Nephron progenitor cell (in vitro differentiated cells): ENCODE measurements around the gene PSMA4.
A peak's percentile ranks its signal among the peaks of the same experiment; 100 is the strongest.
"Not testable (repeated sequence)": the region's sequence is repeated elsewhere in the genome, so short reads cannot be mapped to it uniquely, and the experiment has no call there.

Experiments
- DNase-seq: peaks from one replicate; pipeline ENCODE4 v3.0.0; 2021
- H3K27ac Mint-ChIP-seq: 2 replicates; pipeline ENCODE4 v1.8.0; 2021; ENCODE audit warnings: mild to moderate bottlenecking, moderate library complexity, mixed read lengths
- H3K27me3 Mint-ChIP-seq: 2 replicates; pipeline ENCODE4 v1.8.0; 2021; ENCODE audit warnings: mild to moderate bottlenecking, low read depth, mixed read lengths; ENCODE audit not compliant: poor library complexity
- H3K36me3 Mint-ChIP-seq: 2 replicates; pipeline ENCODE4 v1.8.0; 2021; ENCODE audit warnings: low read depth, mixed read lengths
- H3K4me1 Mint-ChIP-seq: 2 replicates; pipeline ENCODE4 v1.8.0; 2021; ENCODE audit warnings: mixed read lengths
- H3K4me3 Mint-ChIP-seq: 2 replicates; pipeline ENCODE4 v1.8.0; 2021; ENCODE audit warnings: mild to moderate bottlenecking, moderate library complexity, mixed read lengths
- H3K9me3 Mint-ChIP-seq: 2 replicates; pipeline ENCODE4 v1.8.0; 2021; ENCODE audit warnings: mild to moderate bottlenecking, moderate library complexity, mixed read lengths
- TF ChIP-seq, protein P1 (sequence below): fragments of 200-600 bp; sonication (generic); IDR thresholded peaks from 2 replicates; pipeline ENCODE4 v1.5.0; 2021; ENCODE audit warnings: antibody characterized with exemption

The PSMA4 gene

GRCh38 chr15:78507831-78508160, 32.4 kb upstream of the PSMA4 start:
- Mint-ChIP-seq H3K4me1 (peaks cover 7% of the 10 kb centered on the region), H3K27ac (no peak overlapping the region), H3K36me3 (no peaks in the 10 kb centered on the region)

DNA sequence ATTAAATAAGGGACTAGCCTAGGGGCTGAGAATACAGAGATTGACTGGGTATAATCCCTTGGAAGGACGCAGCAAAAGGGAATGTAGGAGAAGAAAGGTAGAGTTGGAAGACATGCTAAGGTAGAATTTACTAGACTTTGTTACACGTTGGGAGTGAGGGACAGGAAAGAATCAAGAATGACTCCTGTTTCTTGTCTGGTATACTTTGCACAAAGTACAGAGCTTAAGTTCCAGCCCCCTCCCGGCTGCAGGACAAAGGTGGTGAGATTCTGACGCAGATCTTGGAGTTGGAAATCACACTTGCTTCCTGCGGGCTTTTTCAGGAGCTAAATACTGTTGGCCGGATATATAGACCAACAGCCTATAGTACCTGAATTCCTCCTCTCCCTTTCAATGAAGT, 32.0 kb upstream of the PSMA4 start:
- peaks cover 7% of the 10 kb centered on the region for H3K9me3 Mint-ChIP-seq
- H3K27ac Mint-ChIP-seq: no peak overlapping the region
- peaks cover 49% of the 10 kb centered on the region for H3K27me3 Mint-ChIP-seq
- peaks cover 7% of the 10 kb centered on the region for H3K4me1 Mint-ChIP-seq
- no peaks in the 10 kb centered on the region for H3K36me3 Mint-ChIP-seq
- TF ChIP-seq, protein P1, sequence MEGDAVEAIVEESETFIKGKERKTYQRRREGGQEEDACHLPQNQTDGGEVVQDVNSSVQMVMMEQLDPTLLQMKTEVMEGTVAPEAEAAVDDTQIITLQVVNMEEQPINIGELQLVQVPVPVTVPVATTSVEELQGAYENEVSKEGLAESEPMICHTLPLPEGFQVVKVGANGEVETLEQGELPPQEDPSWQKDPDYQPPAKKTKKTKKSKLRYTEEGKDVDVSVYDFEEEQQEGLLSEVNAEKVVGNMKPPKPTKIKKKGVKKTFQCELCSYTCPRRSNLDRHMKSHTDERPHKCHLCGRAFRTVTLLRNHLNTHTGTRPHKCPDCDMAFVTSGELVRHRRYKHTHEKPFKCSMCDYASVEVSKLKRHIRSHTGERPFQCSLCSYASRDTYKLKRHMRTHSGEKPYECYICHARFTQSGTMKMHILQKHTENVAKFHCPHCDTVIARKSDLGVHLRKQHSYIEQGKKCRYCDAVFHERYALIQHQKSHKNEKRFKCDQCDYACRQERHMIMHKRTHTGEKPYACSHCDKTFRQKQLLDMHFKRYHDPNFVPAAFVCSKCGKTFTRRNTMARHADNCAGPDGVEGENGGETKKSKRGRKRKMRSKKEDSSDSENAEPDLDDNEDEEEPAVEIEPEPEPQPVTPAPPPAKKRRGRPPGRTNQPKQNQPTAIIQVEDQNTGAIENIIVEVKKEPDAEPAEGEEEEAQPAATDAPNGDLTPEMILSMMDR: no peak
- peak overlapping the region; percentile 90 for H3K4me3 Mint-ChIP-seq
- DNase-seq: no peak

More at GRCh38 chr15:78507831-78508160, 32.4 kb upstream of the PSMA4 start:
- Mint-ChIP-seq H3K9me3 (peaks cover 7% of the 10 kb centered on the region), H3K27me3 (peaks cover 45% of the 10 kb centered on the region), H3K4me3 (peak overlapping the region; percentile 90)
- DNase-seq: no peak
- TF ChIP-seq, protein P1: no peak

DNA sequence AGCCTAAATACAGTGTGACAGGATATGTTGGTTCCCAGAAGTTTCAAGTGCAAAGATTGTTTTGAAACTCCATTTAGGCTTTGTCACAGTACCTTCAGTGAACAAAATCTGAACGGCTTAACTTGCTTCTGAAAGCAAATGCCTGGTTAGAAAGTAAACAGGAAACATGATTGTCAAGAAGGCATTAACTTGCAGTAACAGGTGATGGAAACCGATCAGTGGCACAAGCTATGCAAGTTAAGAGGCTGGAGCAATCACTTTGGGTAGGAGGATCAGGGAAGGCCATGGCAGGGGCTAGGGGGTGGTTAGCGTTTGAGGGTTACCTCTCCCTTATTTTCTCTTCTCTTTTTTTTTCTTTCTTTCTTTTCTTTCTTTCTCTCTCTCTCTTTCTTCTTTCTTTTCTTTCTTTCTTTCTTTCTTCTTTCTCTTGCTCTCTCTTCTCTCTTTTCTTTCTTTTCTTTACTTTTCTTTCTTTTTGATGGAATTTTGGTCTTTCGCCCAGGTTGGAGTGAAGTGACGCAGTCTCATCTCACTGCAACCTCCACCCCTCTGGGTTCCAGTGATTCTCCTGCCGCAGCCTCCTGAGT, 30.4 kb upstream of the PSMA4 start:
- H3K27me3 Mint-ChIP-seq: peaks cover 49% of the 10 kb centered on the region

GRCh38 chr15:78520035-78520434, 20.2 kb upstream of the PSMA4 start:
- not testable (repeated sequence) for H3K27ac Mint-ChIP-seq, DNase-seq, H3K4me3 Mint-ChIP-seq, H3K4me1 Mint-ChIP-seq, H3K36me3 Mint-ChIP-seq
- peaks cover 24% of the 10 kb centered on the region for H3K9me3 Mint-ChIP-seq
- peaks cover 15% of the 10 kb centered on the region for H3K27me3 Mint-ChIP-seq

More for the DNA sequence above, 30.4 kb upstream of the PSMA4 start:
- peaks cover 7% of the 10 kb centered on the region for H3K9me3 Mint-ChIP-seq
- no peak for DNase-seq
- H3K4me3 Mint-ChIP-seq: peak overlapping the region; percentile 21
- peaks cover 7% of the 10 kb centered on the region for H3K4me1 Mint-ChIP-seq
- TF ChIP-seq, protein P1: no peak
- no peak overlapping the region for H3K27ac Mint-ChIP-seq
- H3K36me3 Mint-ChIP-seq: no peaks in the 10 kb centered on the region

DNA sequence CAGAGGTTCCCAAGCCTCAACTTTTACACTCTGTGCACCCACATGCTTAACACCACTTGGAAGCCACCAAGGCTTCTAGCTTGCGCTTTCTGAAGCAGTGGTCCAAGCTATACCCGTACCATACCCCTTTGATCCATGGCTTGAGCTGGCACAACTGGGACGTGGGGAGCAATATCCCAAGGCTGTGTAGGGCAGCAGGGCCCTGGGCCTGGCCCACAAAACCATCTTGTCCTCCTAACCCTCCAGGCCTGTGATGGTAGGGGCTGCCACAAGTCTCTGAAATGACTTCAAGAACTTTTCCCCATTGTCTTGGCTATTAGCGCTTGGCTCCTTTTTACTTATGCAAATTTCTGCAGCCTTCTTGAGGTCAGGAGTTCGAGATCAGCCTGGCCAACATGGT, 16.0 kb upstream of the PSMA4 start:
- H3K9me3 Mint-ChIP-seq: peaks cover 28% of the 10 kb centered on the region
- TF ChIP-seq, protein P1: no peak

DNA sequence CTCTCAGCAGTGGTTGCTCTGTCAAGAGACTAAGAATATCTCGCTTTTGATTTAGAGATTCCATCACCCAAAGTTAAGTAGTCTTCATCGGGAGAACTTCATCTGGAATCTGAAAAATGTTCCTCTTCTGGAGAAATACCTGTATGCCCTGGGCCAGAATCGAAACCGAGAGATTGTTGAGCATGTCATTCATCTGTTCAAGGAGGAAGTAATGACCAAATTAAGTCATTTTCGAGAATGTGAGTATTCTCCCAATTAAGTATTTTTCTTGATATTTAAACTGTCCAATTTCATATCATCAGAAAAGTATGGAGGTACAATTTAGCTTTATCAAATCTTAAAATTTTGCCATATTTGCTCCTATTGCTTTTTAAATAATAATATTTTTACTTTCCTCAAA, 12.9 kb upstream of the PSMA4 start:
- Mint-ChIP-seq H3K9me3 (peaks cover 28% of the 10 kb centered on the region), H3K27me3 (peaks cover 8% of the 10 kb centered on the region), H3K36me3 (no peaks in the 10 kb centered on the region), H3K27ac (no peak overlapping the region), H3K4me3 (no peak overlapping the region), H3K4me1 (no peaks in the 10 kb centered on the region)
- DNase-seq: no peak
- TF ChIP-seq, protein P1: no peak

More for the DNA sequence above, 16.0 kb upstream of the PSMA4 start:
- no peak for DNase-seq
- H3K4me3 Mint-ChIP-seq: no peak overlapping the region
- no peak overlapping the region for H3K27ac Mint-ChIP-seq
- no peaks in the 10 kb centered on the region for H3K4me1 Mint-ChIP-seq
- peaks cover 11% of the 10 kb centered on the region for H3K27me3 Mint-ChIP-seq
- H3K36me3 Mint-ChIP-seq: no peaks in the 10 kb centered on the region
